Karpas-422 (cell line): ENCODE measurements around the gene SPATA20. TPM values are rescaled to one million over a fixed set of nuclear protein-coding genes. Genes with fewer than 3 reads are reported as not detected.

ENCODE experiments used
- DNase-seq: peaks from one replicate; pipeline ENCODE4 v3.0.0-alpha.2; 2015
- H2AFZ ChIP-seq: fragments of 200-600 bp; sonication (generic); 2 replicates; pipeline ENCODE4 v1.6.1; 2014; ENCODE audit warnings: antibody characterized with exemption, low read length, mixed read lengths
- H3K27ac ChIP-seq: fragments of 200-600 bp; sonication (generic); 2 replicates; pipeline ENCODE4 v1.5.1; 2014; ENCODE audit warnings: mild to moderate bottlenecking, low read length, moderate library complexity
- H3K27me3 ChIP-seq: fragments of 200-600 bp; sonication (generic); 2 replicates; pipeline ENCODE4 v1.6.1; 2014; ENCODE audit warnings: low read length, mixed read lengths
- H3K36me3 ChIP-seq: fragments of 200-600 bp; sonication (generic); 2 replicates; pipeline ENCODE4 v1.6.1; 2014; ENCODE audit warnings: low read length, mixed read lengths; ENCODE audit not compliant: insufficient read depth
- H3K4me1 ChIP-seq: fragments of 200-600 bp; sonication (generic); 2 replicates; pipeline ENCODE4 v1.6.1; 2014; ENCODE audit warnings: mild to moderate bottlenecking, low read length, mixed read lengths
- H3K4me2 ChIP-seq: fragments of 200-600 bp; sonication (generic); 2 replicates; pipeline ENCODE4 v1.6.1; 2014; ENCODE audit warnings: low read length, low read depth, mild to moderate bottlenecking; ENCODE audit not compliant: poor library complexity, severe bottlenecking
- H3K4me3 ChIP-seq: fragments of 200-600 bp; sonication (generic); 2 replicates; pipeline ENCODE4 v1.5.1; 2014; ENCODE audit warnings: mild to moderate bottlenecking, antibody characterized with exemption, low read length, mixed read lengths
- H3K79me2 ChIP-seq: fragments of 200-600 bp; sonication (generic); 2 replicates; pipeline ENCODE4 v1.6.1; 2014; ENCODE audit warnings: mild to moderate bottlenecking, low read length, mixed read lengths
- H3K9ac ChIP-seq: fragments of 200-600 bp; sonication (generic); 2 replicates; pipeline ENCODE4 v1.6.0; 2014; ENCODE audit warnings: low read length
- H3K9me2 ChIP-seq: fragments of 200-600 bp; sonication (generic), shearing (Covaris generic); replicated peaks from 2 replicates; pipeline ENCODE4 v1.6.0; 2014; ENCODE audit warnings: mild to moderate bottlenecking, low read length, moderate library complexity; ENCODE audit not compliant: insufficient read depth
- H3K9me3 ChIP-seq: fragments of 300-700, 200-600 bp; sonication (generic); 2 replicates; pipeline ENCODE4 v1.6.1; 2014; ENCODE audit warnings: low read length, mixed read lengths
- H4K20me1 ChIP-seq: fragments of 200-600 bp; sonication (generic); 2 replicates; pipeline ENCODE4 v1.6.1; 2014; ENCODE audit warnings: mild to moderate bottlenecking, antibody characterized with exemption, low read length, low read depth; ENCODE audit not compliant: insufficient read depth
- total RNA-seq: library from RNA; depleted of rRNA; stranded (reverse); fragments of >200 nt; shearing (Covaris generic); gene quantifications from 2 replicates; pipeline ENCODE4 v1.2.3, GENCODE V29; 2014; ENCODE audit warnings: low replicate concordance

SPATA20 gene
- total RNA-seq, 1 experiment from 2014 or later, result 38.8 TPM

- Histone ChIP-seq H3K4me3 (no peak overlapping the region), H3K27ac (no peak overlapping the region), H3K9ac (no peak overlapping the region), H3K4me1 (no peaks in the 10 kb centered on the region), H2AFZ (no peak overlapping the region), H3K27me3 (no peaks in the 10 kb centered on the region), H3K9me2 (no peaks in the 10 kb centered on the region), H3K36me3 (no peaks in the 10 kb centered on the region), H4K20me1 (peaks cover 3% of the 10 kb centered on the region; the same call in 1 of the 2 replicates), H3K4me2 (no peak overlapping the region), H3K79me2 (no peaks in the 10 kb centered on the region), H3K9me3 (no peaks in the 10 kb centered on the region)
- no peak for DNase-seq
Measured at GRCh38 chr17:50579399-50579798, 32.4 kb downstream of the SPATA20 start.

- H3K27ac ChIP-seq, result no peak overlapping the region
- H3K4me1 ChIP-seq, result no peaks in the 10 kb centered on the region
- H3K36me3 ChIP-seq, result no peaks in the 10 kb centered on the region
- H2AFZ ChIP-seq, result no peak overlapping the region
- DNase-seq, result no peak
- H3K4me2 ChIP-seq, result no peak overlapping the region
- no peaks in the 10 kb centered on the region for H3K27me3 ChIP-seq
- H4K20me1 ChIP-seq, result peaks cover 3% of the 10 kb centered on the region; the same call in 1 of the 2 replicates
- H3K9ac ChIP-seq, result no peak overlapping the region
- no peaks in the 10 kb centered on the region for H3K79me2 ChIP-seq
- H3K4me3 ChIP-seq, result no peak overlapping the region
- no peaks in the 10 kb centered on the region for H3K9me3 ChIP-seq
- no peaks in the 10 kb centered on the region for H3K9me2 ChIP-seq
Measured at GRCh38 chr17:50580646-50581045, 33.7 kb downstream of the SPATA20 start.

DNA sequence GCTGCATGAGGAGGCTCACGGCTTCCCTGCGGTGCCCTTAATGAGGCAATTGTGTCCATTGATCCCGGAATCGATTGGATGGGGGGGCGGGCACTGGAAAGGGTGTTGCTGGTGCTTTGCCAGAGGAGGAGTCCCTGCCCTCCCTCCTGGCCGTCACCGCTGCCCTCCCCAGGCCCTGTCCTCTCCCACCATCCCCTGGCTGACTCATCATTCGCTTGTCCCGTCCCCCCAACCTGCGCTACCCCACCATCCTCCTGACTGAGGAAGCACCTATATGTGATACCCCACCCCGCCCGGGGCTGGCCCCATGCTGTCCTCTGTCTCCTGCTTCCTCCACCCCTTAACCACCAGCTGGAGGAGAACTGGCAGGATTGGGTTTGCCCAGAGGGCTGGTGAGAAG is 34.3 kb downstream of the SPATA20 start:
- Histone ChIP-seq H3K36me3 (no peaks in the 10 kb centered on the region), H3K9me3 (no peaks in the 10 kb centered on the region), H3K4me3 (no peak overlapping the region), H3K79me2 (no peaks in the 10 kb centered on the region), H2AFZ (no peak overlapping the region), H3K27me3 (no peaks in the 10 kb centered on the region), H3K9ac (no peak overlapping the region), H3K4me2 (no peak overlapping the region), H3K27ac (no peak overlapping the region), H3K4me1 (no peaks in the 10 kb centered on the region), H3K9me2 (no peaks in the 10 kb centered on the region), H4K20me1 (peaks cover 3% of the 10 kb centered on the region; the same call in 1 of the 2 replicates)
- no peak for DNase-seq

- DNase-seq, result no peak
- Histone ChIP-seq H3K9me2 (no peaks in the 10 kb centered on the region), H3K9ac (no peak overlapping the region), H3K79me2 (no peaks in the 10 kb centered on the region), H2AFZ (no peak overlapping the region), H3K27me3 (no peaks in the 10 kb centered on the region), H3K9me3 (no peaks in the 10 kb centered on the region), H4K20me1 (peaks cover 3% of the 10 kb centered on the region; the same call in 1 of the 2 replicates), H3K27ac (no peak overlapping the region), H3K4me1 (no peaks in the 10 kb centered on the region), H3K36me3 (no peaks in the 10 kb centered on the region), H3K4me2 (no peak overlapping the region), H3K4me3 (no peak overlapping the region)
Measured at GRCh38 chr17:50582741-50583140, 35.8 kb downstream of the SPATA20 start.

DNA sequence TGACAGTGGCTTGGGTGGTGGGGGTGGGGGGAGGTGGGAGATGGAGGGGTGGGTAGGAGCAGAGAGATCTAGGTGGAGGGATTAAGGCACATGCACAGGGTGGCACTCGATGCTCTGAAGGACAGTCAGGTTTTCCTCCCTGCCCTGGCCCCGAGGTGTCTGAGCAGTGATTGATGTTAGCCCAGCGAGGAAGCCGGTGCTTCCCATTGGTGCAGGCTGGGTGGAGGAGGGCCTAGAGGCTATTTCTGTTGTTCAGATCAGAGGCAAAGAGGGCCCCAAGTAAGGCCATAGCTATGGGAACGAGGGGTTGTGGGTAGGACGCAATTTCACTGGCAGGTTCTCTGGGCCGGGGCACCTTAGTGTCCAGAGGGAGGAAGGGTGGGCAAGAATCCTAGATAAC is 36.7 kb downstream of the SPATA20 start:
- Histone ChIP-seq H3K27ac (no peak overlapping the region), H2AFZ (no peak overlapping the region), H3K9ac (no peak overlapping the region), H3K27me3 (no peaks in the 10 kb centered on the region), H3K4me1 (no peaks in the 10 kb centered on the region), H3K36me3 (no peaks in the 10 kb centered on the region), H3K9me2 (no peaks in the 10 kb centered on the region), H3K4me3 (no peak overlapping the region), H3K4me2 (no peak overlapping the region), H3K79me2 (no peaks in the 10 kb centered on the region), H4K20me1 (peaks cover 3% of the 10 kb centered on the region; the same call in 1 of the 2 replicates), H3K9me3 (no peaks in the 10 kb centered on the region)
- peak; percentile 51 for DNase-seq

DNA sequence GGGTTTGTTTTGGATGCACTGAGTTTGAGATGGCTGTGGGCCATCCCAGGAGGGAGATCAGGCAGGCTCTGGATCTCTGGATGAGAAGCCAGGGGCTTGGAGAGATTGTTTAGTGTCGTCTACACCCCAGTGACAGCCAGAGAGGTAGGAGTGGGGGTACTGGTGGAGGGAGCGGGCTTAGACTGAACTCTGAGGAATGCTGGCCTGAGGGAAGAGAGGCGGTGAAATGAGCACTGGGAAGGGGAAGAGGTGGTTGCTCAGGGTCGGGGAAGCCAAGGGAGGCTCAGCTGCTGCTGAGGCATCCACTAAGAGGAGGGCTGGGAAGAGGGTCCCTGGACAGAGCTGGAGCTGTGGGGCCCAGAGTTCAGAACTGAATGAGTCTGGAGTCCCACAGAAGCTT is 37.1 kb downstream of the SPATA20 start:
- Histone ChIP-seq H3K9me2 (no peaks in the 10 kb centered on the region), H3K27ac (no peak overlapping the region), H4K20me1 (peaks cover 3% of the 10 kb centered on the region; the same call in 1 of the 2 replicates), H3K9me3 (no peaks in the 10 kb centered on the region), H2AFZ (no peak overlapping the region), H3K79me2 (no peaks in the 10 kb centered on the region), H3K4me1 (no peaks in the 10 kb centered on the region; the same call in 1 of the 2 replicates), H3K4me2 (no peak overlapping the region), H3K9ac (no peak overlapping the region), H3K27me3 (no peaks in the 10 kb centered on the region), H3K4me3 (no peak overlapping the region), H3K36me3 (no peaks in the 10 kb centered on the region)
- no peak for DNase-seq

DNA sequence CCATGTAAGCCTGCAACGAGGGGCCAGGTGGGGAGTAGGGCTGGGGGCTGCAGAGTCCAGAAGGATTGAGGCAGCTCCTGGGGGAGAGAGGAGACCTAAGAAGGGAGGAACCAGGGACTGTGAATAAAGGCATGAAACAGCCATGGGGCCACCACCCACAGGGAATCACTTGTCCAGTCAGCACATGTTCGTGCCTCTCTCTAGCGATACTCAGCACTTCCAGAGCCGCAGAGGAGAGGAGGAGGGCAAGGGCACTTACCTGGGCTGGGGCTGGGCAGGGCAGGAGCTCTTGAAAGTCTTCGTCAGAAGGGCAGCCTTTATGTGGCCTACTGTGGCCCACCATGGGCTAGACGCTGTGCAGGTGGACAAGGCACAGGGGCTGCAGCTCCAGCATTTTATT is 37.8 kb downstream of the SPATA20 start:
- Histone ChIP-seq H3K79me2 (no peaks in the 10 kb centered on the region), H3K27me3 (no peaks in the 10 kb centered on the region), H4K20me1 (peaks cover 3% of the 10 kb centered on the region; the same call in 1 of the 2 replicates), H3K4me1 (no peaks in the 10 kb centered on the region; the same call in 1 of the 2 replicates), H3K9me3 (no peaks in the 10 kb centered on the region), H3K9me2 (no peaks in the 10 kb centered on the region), H2AFZ (no peak overlapping the region), H3K4me2 (no peak overlapping the region), H3K9ac (no peak overlapping the region), H3K27ac (no peak overlapping the region), H3K36me3 (no peaks in the 10 kb centered on the region), H3K4me3 (no peak overlapping the region)
- DNase-seq, result no peak

DNA sequence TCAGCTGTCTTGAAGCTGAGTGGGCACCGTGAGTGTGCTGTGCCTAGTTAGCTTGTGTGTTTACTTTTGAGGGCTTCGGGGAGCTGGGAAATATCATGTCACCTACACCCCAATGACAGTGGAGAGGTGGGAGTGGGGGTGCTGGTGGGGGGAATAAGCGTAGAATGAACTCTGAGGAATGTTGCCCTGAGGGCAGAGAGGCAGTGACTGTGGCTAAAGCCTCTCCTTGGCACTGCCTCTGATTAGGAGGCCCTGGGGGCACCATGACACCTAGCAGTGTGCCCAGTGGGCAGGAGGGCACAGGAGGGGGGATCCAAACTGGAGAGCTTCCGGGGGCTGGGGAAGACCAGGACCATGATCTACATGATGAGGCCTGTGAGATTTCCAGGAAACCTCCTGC is 38.4 kb downstream of the SPATA20 start:
- Histone ChIP-seq H3K79me2 (no peaks in the 10 kb centered on the region), H3K9me2 (no peaks in the 10 kb centered on the region), H2AFZ (no peak overlapping the region), H3K4me3 (no peak overlapping the region), H3K4me2 (no peak overlapping the region), H3K4me1 (no peaks in the 10 kb centered on the region; the same call in 1 of the 2 replicates), H3K9ac (no peak overlapping the region), H4K20me1 (0 out of 2 replicates have a peak, but pooled peaks cover 3% of the 10 kb centered on the region), H3K27me3 (no peaks in the 10 kb centered on the region), H3K36me3 (no peaks in the 10 kb centered on the region), H3K9me3 (no peaks in the 10 kb centered on the region), H3K27ac (no peak overlapping the region)
- no peak for DNase-seq
